ENCODE measurements around the gene OR52E4. TPM values are rescaled to one million over a fixed set of nuclear protein-coding genes. Genes with fewer than 3 reads are reported as not detected.

The OR52E4 gene
- not detected for total RNA-seq
- long read RNA-seq = 0 reads

DNA sequence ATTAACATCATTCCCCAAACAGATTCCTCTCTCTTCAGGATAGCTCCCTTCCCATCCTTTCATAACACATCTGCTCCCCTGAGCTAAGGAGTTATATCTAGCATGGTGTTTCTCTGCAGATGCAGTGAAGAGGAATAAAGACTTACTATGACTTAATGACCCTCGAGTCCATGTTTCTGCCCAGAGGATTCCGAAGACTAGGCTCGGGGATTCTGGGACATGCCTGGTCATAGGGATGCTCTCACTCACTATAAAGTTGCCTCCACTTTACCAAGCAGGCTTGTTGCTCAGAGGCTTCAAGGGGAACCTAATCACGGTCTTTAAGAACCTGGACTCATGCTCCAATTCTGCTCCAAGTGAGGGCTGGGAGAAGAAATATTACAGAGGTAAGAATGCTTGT is at the start of gene OR52E4:
OR52E4 (plus strand) TSS at position 301 of the 400 bp plus-strand sequence. CDS start 3,664 bp downstream, outside the sequence.
- DNase-seq = no peak
- Histone ChIP-seq H3K36me3 (no peaks in the 10 kb centered on the region), H3K27ac (replicated peaks) (no peak within 1 kb of the TSS), H3K4me3 (no peak within 1 kb of the TSS), H3K9me3 (replicated peaks) (no peaks in the 10 kb centered on the region), H3K4me1 (no peaks in the 10 kb centered on the region), H3K27me3 (ENCODE audit: low read depth) (no peaks in the 10 kb centered on the region)
- intact Hi-C loops (cut with micrococcal nuclease) = no loop called here
- TF ChIP-seq, protein P1, sequence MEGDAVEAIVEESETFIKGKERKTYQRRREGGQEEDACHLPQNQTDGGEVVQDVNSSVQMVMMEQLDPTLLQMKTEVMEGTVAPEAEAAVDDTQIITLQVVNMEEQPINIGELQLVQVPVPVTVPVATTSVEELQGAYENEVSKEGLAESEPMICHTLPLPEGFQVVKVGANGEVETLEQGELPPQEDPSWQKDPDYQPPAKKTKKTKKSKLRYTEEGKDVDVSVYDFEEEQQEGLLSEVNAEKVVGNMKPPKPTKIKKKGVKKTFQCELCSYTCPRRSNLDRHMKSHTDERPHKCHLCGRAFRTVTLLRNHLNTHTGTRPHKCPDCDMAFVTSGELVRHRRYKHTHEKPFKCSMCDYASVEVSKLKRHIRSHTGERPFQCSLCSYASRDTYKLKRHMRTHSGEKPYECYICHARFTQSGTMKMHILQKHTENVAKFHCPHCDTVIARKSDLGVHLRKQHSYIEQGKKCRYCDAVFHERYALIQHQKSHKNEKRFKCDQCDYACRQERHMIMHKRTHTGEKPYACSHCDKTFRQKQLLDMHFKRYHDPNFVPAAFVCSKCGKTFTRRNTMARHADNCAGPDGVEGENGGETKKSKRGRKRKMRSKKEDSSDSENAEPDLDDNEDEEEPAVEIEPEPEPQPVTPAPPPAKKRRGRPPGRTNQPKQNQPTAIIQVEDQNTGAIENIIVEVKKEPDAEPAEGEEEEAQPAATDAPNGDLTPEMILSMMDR (IDR thresholded peaks at IDR 0.05; ENCODE audit: borderline replicate concordance) = no peak

DNA sequence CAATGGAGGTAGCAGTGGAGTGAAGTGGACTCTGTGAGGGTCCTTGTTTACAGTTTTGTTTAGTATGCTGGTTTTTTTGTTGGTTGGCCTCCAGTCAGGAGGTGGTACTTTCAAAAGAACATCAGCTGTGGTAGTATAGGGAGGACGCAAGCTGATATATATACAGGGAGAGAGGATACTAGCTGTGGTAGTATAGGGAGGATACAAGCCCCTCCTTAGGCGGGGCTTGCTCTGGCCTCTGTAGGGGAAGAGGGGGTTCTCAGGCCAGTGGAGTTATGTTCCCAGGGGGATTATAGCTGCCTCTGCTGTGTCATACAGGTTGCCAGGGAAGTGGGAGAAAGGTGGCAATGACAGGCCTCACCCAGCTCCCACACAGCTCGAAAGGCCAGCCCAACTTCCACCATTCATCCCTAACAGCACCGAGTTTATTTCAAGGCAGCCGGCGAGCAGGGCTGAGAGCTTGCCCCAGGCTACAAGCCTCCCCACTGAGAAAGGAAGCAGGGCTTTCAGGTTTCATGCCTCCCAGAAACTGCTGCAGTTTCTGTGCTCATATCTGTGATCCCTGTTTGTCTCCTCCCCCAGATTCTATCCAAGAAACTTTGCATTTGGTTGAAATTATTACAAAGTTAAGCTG is 49.1 kb upstream of the OR52E4 start:
- TF ChIP-seq, protein P1 (IDR thresholded peaks at IDR 0.05; ENCODE audit: borderline replicate concordance) = no peak
- H3K27ac ChIP-seq (replicated peaks) = no peak overlapping the region
- peaks cover 13% of the 10 kb centered on the region for H3K9me3 ChIP-seq (replicated peaks)
- no peak overlapping the region for H3K4me3 ChIP-seq
- intact Hi-C loops (cut with micrococcal nuclease) = no loop called here
- H3K4me1 ChIP-seq = no peaks in the 10 kb centered on the region
- H3K36me3 ChIP-seq = no peaks in the 10 kb centered on the region
- DNase-seq = no peak
- no peaks in the 10 kb centered on the region for H3K27me3 ChIP-seq (ENCODE audit: low read depth)

DNA sequence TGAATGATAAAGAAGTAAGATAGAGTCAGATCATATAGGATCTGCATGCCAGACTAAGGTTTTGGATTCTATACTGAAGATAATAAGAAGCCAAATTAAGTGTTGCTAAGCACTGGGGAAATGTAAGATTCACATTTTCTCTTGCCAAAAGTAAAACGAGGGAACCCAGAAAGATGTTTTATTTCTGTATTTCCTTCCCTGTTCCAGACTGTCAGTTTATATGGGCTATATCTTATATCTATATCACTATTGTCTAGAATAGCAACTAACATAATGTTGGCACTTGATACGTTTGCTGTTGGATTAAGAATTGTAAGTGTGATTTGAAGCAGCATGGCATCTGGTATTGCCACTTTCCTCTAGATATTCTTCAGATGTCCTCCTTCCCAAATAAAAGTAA is 47.0 kb upstream of the OR52E4 start:
- Histone ChIP-seq H3K4me1 (no peaks in the 10 kb centered on the region), H3K4me3 (no peak overlapping the region), H3K9me3 (replicated peaks) (peaks cover 25% of the 10 kb centered on the region), H3K27ac (replicated peaks) (no peak overlapping the region), H3K36me3 (no peaks in the 10 kb centered on the region), H3K27me3 (ENCODE audit: low read depth) (no peaks in the 10 kb centered on the region)
- TF ChIP-seq, protein P1 (IDR thresholded peaks at IDR 0.05; ENCODE audit: borderline replicate concordance) = no peak
- DNase-seq = no peak
- intact Hi-C loops (cut with micrococcal nuclease) = no loop called here

DNA sequence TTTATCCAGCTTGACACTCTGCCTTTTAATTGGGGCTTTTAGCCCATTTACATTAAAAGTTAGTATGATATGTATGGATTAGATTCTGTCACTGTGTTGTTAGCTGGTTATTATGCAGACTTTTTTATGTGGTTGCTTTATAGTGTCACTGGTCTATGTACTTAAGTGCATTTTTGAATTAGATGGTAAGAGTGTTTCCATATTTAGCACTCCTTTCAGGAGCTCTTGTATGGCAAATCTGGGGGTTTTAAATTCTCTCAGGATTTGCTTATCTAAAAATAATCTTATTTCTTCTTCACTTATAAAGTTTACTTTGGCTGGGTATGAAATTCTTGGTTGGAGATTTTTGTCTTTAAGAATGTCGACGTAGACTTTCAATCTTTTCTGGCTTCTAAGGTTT is 42.7 kb upstream of the OR52E4 start:
- no peak overlapping the region for H3K4me3 ChIP-seq
- TF ChIP-seq, protein P1 (IDR thresholded peaks at IDR 0.05; ENCODE audit: borderline replicate concordance) = no peak
- intact Hi-C loops (cut with micrococcal nuclease) = no loop called here

DNA sequence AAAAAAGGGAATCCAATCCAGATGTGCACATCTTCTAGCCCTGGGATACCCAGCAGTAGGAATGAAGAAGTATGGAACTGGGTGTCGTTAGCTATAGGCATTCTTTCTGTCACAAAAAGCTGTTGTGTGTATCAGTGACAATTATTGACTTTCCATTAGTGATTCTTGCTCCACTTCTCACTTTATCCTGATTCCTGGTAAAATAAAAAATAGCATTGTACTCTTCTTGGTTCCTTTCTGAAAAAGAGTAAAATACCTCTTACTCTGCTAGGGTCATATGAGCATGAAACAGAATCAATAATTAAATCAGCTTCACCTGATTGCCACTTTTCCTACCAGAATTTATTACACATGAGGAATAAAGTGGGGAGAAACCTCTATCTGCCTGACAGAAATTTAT is 38.6 kb upstream of the OR52E4 start, which contains the start of gene OR52E6:
OR52E6 (minus strand) TSS at position 101 of the 400 bp plus-strand sequence; CDS start at position 101, 0 bp downstream.
- Histone ChIP-seq H3K36me3 (no peaks in the 10 kb centered on the region), H3K27me3 (ENCODE audit: low read depth) (no peaks in the 10 kb centered on the region), H3K9me3 (replicated peaks) (peaks cover 11% of the 10 kb centered on the region), H3K4me1 (no peaks in the 10 kb centered on the region), H3K27ac (replicated peaks) (no peak within 1 kb of the TSS), H3K4me3 (no peak within 1 kb of the TSS)
- no peak for DNase-seq
- TF ChIP-seq, protein P1 (IDR thresholded peaks at IDR 0.05; ENCODE audit: borderline replicate concordance) = no peak
- intact Hi-C loops (cut with micrococcal nuclease) = no loop called here

More for the DNA sequence above, 42.7 kb upstream of the OR52E4 start:
- no peaks in the 10 kb centered on the region for H3K36me3 ChIP-seq
- no peak overlapping the region for H3K27ac ChIP-seq (replicated peaks)
- no peak for DNase-seq
- no peaks in the 10 kb centered on the region for H3K27me3 ChIP-seq (ENCODE audit: low read depth)
- no peaks in the 10 kb centered on the region for H3K4me1 ChIP-seq
- H3K9me3 ChIP-seq (replicated peaks) = peaks cover 18% of the 10 kb centered on the region

All from left ventricle myocardium inferior (tissue), 1 donor.